H1 (cell line): ENCODE results near the gene GAS2. TPM values are rescaled to one million over a fixed set of nuclear protein-coding genes. Genes with fewer than 3 reads are reported as not detected.

ENCODE experiments used
- CTCF ChIA-PET: fragments of 300-600 bp; sonication (Branson Sonifier 250); formaldehyde crosslinking; loops from one replicate; lab custom pipeline; 2021; ENCODE audit not compliant: partially characterized antibody; lab: Charles Lee
- POLR2A ChIA-PET: fragments of 300-600 bp; sonication (Branson Sonifier 250); formaldehyde crosslinking; loops from one replicate; lab custom pipeline; 2021; ENCODE audit warnings: inconsistent platforms; ENCODE audit not compliant: partially characterized antibody; lab: Charles Lee
- DNase-seq, 2 experiments: peaks; one replicate each; pipeline versions ENCODE4 v3.0.0 to v3.0.0-alpha.2; 2010 to 2022; ENCODE audit warnings: low spot score in 2 of 2, low read depth in 1 of 2, mixed read lengths in 1 of 2
- FAIRE-seq: peaks from 2 replicates; lab custom pipeline; 2011; peaks lifted over from hg19 to GRCh38; lab: Jason Lieb, UNC
- H2AFZ ChIP-seq: 2 replicates; pipeline ENCODE4 v1.8.1; 2012; ENCODE audit warnings: low read length, inconsistent platforms
- H2AK5ac ChIP-seq: 2 replicates; pipeline ENCODE4 v1.6.1; 2013; ENCODE audit warnings: low read depth, low read length
- H2BK120ac ChIP-seq: replicated peaks from 2 replicates; pipeline ENCODE3; 2013; ENCODE audit warnings: low read depth, low read length, inconsistent platforms
- H2BK12ac ChIP-seq: 2 replicates; pipeline ENCODE4 v1.6.1; 2013; ENCODE audit warnings: low read depth, low read length
- H2BK15ac ChIP-seq: 2 replicates; pipeline ENCODE4 v1.6.1; 2013; ENCODE audit warnings: low read length
- H2BK20ac ChIP-seq: 2 replicates; pipeline ENCODE4 v1.6.1; 2013; ENCODE audit warnings: low read length
- H2BK5ac ChIP-seq: 2 replicates; pipeline ENCODE4 v1.6.1; 2013; ENCODE audit warnings: low read depth, low read length
- H3K14ac ChIP-seq: 2 replicates; pipeline ENCODE4 v1.6.1; 2013; ENCODE audit warnings: inconsistent platforms; ENCODE audit not compliant: insufficient read length
- H3K18ac ChIP-seq: 2 replicates; pipeline ENCODE4 v1.6.1; 2013; ENCODE audit warnings: low read length; ENCODE audit errors: extremely low read depth
- H3K23ac ChIP-seq: 2 replicates; pipeline ENCODE4 v1.6.1; 2013; ENCODE audit warnings: inconsistent platforms; ENCODE audit not compliant: insufficient read length
- H3K23me2 ChIP-seq: 2 replicates; pipeline ENCODE4 v1.6.1; 2013; ENCODE audit warnings: low read depth, low read length
- H3K27ac ChIP-seq: 2 replicates; pipeline ENCODE4 v1.6.1; 2011; ENCODE audit warnings: low read depth, low read length, inconsistent platforms
- H3K27me3 ChIP-seq, 4 experiments: replicated peaks in 1 of 4; 1 replicate in 1 of 4; 2 replicates in 3 of 4; pipeline versions ENCODE4 v1.6.1 to v1.8.1; 2011 to 2013; ENCODE audit warnings: low read length in 3 of 4, mild to moderate bottlenecking in 3 of 4, inconsistent platforms in 2 of 4, mixed read lengths in 2 of 4, moderate library complexity in 1 of 4; ENCODE audit not compliant: control insufficient read depth in 3 of 4, insufficient read depth in 3 of 4; ENCODE audit errors: extremely low read depth in 1 of 4
- H3K36me3 ChIP-seq, 4 experiments: 2 replicates each; pipeline versions ENCODE4 v1.6.1 to v1.8.1; 2011 to 2013; ENCODE audit warnings: mild to moderate bottlenecking in 4 of 4, low read length in 3 of 4, moderate library complexity in 2 of 4, control low read depth in 1 of 4, inconsistent platforms in 1 of 4; ENCODE audit not compliant: insufficient read depth in 4 of 4, control insufficient read depth in 2 of 4
- H3K4ac ChIP-seq: replicated peaks from 2 replicates; pipeline ENCODE3; 2013; ENCODE audit warnings: low read length, low read depth, mixed read lengths, inconsistent platforms; ENCODE audit not compliant: insufficient read length
- H3K4me1 ChIP-seq, 4 experiments: replicated peaks in 1 of 4; 1 replicate in 1 of 4; 2 replicates in 3 of 4; pipeline versions ENCODE4 v1.6.1 to v1.8.1; 2011 to 2013; ENCODE audit warnings: low read length in 3 of 4, inconsistent platforms in 2 of 4, mixed read lengths in 1 of 4; ENCODE audit not compliant: insufficient read depth in 4 of 4, control insufficient read depth in 3 of 4
- H3K4me2 ChIP-seq, 2 experiments: 2 replicates each; pipeline versions ENCODE4 v1.6.1 to v1.8.1; 2011 to 2013; ENCODE audit warnings: low read depth in 2 of 2, low read length in 2 of 2, control low read depth in 1 of 2, inconsistent platforms in 1 of 2, mild to moderate bottlenecking in 1 of 2; ENCODE audit not compliant: insufficient read depth in 1 of 2
- H3K4me3 ChIP-seq, 4 experiments: fragments of 200-600, 300-600 bp in 1 of 4; sonication (generic), shearing (Covaris generic), sonication (Bioruptor Twin) in 1 of 4; 2 replicates each; pipeline versions ENCODE4 v1.5.1 to v1.8.1; 2011 to 2016; ENCODE audit warnings: low read length in 4 of 4, low read depth in 3 of 4, control low read depth in 2 of 4, inconsistent platforms in 2 of 4, mild to moderate bottlenecking in 2 of 4, mixed read lengths in 1 of 4, moderate library complexity in 1 of 4; ENCODE audit not compliant: insufficient read depth in 2 of 4; ENCODE audit errors: extremely low read depth in 1 of 4
- H3K56ac ChIP-seq: replicated peaks from 2 replicates; pipeline ENCODE3; 2013; ENCODE audit warnings: low read depth, mild to moderate bottlenecking, mixed read lengths, low read length, inconsistent platforms; ENCODE audit not compliant: insufficient read length
- H3K79me1 ChIP-seq: 2 replicates; pipeline ENCODE4 v1.6.1; 2013; ENCODE audit warnings: low read depth, low read length, control low read depth
- H3K79me2 ChIP-seq, 2 experiments: 2 replicates each; pipeline versions ENCODE4 v1.6.1 to v1.8.1; 2012 to 2013; ENCODE audit warnings: low read length in 2 of 2, mild to moderate bottlenecking in 2 of 2, inconsistent platforms in 1 of 2; ENCODE audit not compliant: insufficient read depth in 2 of 2, control insufficient read depth in 1 of 2
- H3K9ac ChIP-seq, 4 experiments: replicated peaks in 1 of 4; 1 replicate in 1 of 4; 2 replicates in 3 of 4; pipeline versions ENCODE4 v1.6.1 to v1.8.1; 2011 to 2013; ENCODE audit warnings: low read depth in 3 of 4, low read length in 3 of 4, control low read depth in 2 of 4, mild to moderate bottlenecking in 2 of 4, moderate library complexity in 2 of 4, inconsistent platforms in 1 of 4; ENCODE audit errors: extremely low read depth in 1 of 4
- H3K9me3 ChIP-seq, 2 experiments: 2 replicates each; pipeline versions ENCODE4 v1.6.1 to v1.8.1; 2012 to 2013; ENCODE audit warnings: mild to moderate bottlenecking in 2 of 2, moderate library complexity in 2 of 2, control low read depth in 1 of 2, inconsistent platforms in 1 of 2, low read depth in 1 of 2, low read length in 1 of 2, mixed read lengths in 1 of 2; ENCODE audit not compliant: insufficient read depth in 2 of 2
- H4K20me1 ChIP-seq, 2 experiments: replicated peaks in 1 of 2; 2 replicates each; pipeline versions ENCODE3 to v1.8.1; 2011 to 2013; ENCODE audit warnings: inconsistent platforms in 2 of 2, low read length in 2 of 2, mild to moderate bottlenecking in 1 of 2; ENCODE audit not compliant: insufficient read depth in 2 of 2, control insufficient read depth in 1 of 2
- H4K5ac ChIP-seq: 2 replicates; pipeline ENCODE4 v1.6.1; 2013; ENCODE audit warnings: low read length, low read depth, mixed read lengths, inconsistent platforms; ENCODE audit not compliant: insufficient read length
- H4K8ac ChIP-seq: 2 replicates; pipeline ENCODE4 v1.8.0; 2013; ENCODE audit warnings: mild to moderate bottlenecking, moderate library complexity, low read length, inconsistent platforms; ENCODE audit not compliant: insufficient read depth; ENCODE audit errors: extremely low read depth
- H4K91ac ChIP-seq: replicated peaks from 2 replicates; pipeline ENCODE3; 2013; ENCODE audit warnings: low read length, mixed read lengths, inconsistent platforms; ENCODE audit not compliant: insufficient read length
- ATF2 ChIP-seq: IDR thresholded peaks from 2 replicates; pipeline ENCODE4 v1.6.1; 2012; ENCODE audit warnings: low read length, inconsistent platforms
- CBX8 ChIP-seq: fragments of 300-800, 300-1000 bp; sonication (generic); IDR thresholded peaks from 2 replicates; pipeline ENCODE4 v1.7.1; 2016; ENCODE audit warnings: low read depth, low read length, borderline replicate concordance
- JUN ChIP-seq: IDR thresholded peaks from 2 replicates; pipeline ENCODE4 v1.6.1; 2011; ENCODE audit warnings: low read depth, mild to moderate bottlenecking, improper control_type of control experiment, low read length
- KDM4A ChIP-seq: IDR thresholded peaks from one replicate; pipeline ENCODE4 v1.7.1; 2012; ENCODE audit warnings: low read depth, mild to moderate bottlenecking, moderate library complexity, low read length, inconsistent platforms; ENCODE audit not compliant: severe bottlenecking
- RNF2 ChIP-seq: fragments of 200-900, 300-1000 bp; sonication (generic); IDR thresholded peaks from 2 replicates; pipeline ENCODE4 v1.7.1; 2016; ENCODE audit warnings: borderline replicate concordance, low read depth, mild to moderate bottlenecking, antibody characterized with exemption, low read length; ENCODE audit not compliant: poor library complexity, severe bottlenecking; ENCODE audit errors: missing control alignments
- SP2 ChIP-seq: IDR thresholded peaks from 2 replicates; pipeline ENCODE4 v1.6.1; 2012; ENCODE audit warnings: mild to moderate bottlenecking, low read length, inconsistent platforms
- TCF12 ChIP-seq: IDR thresholded peaks from 2 replicates; pipeline ENCODE4 v1.6.1; 2011; ENCODE audit warnings: low read depth, mild to moderate bottlenecking, low read length
- YY1 ChIP-seq: IDR thresholded peaks from 2 replicates; pipeline ENCODE4 v1.6.1; 2011; ENCODE audit warnings: low read depth, mild to moderate bottlenecking, low read length
- WGBS, 2 experiments: shearing (Covaris generic) in 1 of 2; methylation state at CpG; one replicate each; pipeline versions ENCODE4 v1.1.6 to v1.1.7; 2013 to 2015; ENCODE audit warnings: low lambda C conversion rate in 2 of 2, mixed read lengths in 2 of 2, inconsistent platforms in 1 of 2, low coverage in 1 of 2, missing lambda C conversion rate in 1 of 2; ENCODE audit not compliant: insufficient replicate concordance in 2 of 2, insufficient coverage in 1 of 2, insufficient read length in 1 of 2; ENCODE audit errors: extremely low coverage in 1 of 2, missing lambda C conversion rate in 1 of 2; 5-methylcytosine and 5-hydroxymethylcytosine counted together
- polyA plus RNA-seq, 7 experiments: library from polyadenylated mRNA; depleted of rRNA in 3 of 7; stranded (reverse) in 5 of 7; unstranded in 2 of 7; fragments of >200 nt in 5 of 7; fragments of 200-250 nt in 2 of 7; gene quantifications; 1 replicate in 5 of 7; 2 replicates in 1 of 7; 4 replicates in 1 of 7; pipeline versions ENCODE4 v1.2.1 to v1.2.3, GENCODE V29; 2011 to 2013; ENCODE audit warnings: missing spikeins in 2 of 7, mixed read lengths in 2 of 7
- total RNA-seq: library from RNA; stranded (reverse); fragmentation: NEBNext Ultra II Directional; extraction: Animal tissue kit (Norgen Biotek cat#: 25700); gene quantifications from 2 replicates; pipeline ENCODE4 v1.2.1, GENCODE V29; 2021

GAS2 gene
- total and polyA plus RNA-seq, 2 of the 8 experiments (the other 6 are each of a cell fraction or from before 2014, with no cell fraction given): 0.70 to 1.7 TPM

GRCh38 chr11:22668005-22668796, 1.8 kb downstream of the GAS2 start:
- H3K4ac ChIP-seq: no peak overlapping the region
- H3K4me3 ChIP-seq: no peak overlapping the region
- 89% methylated on average over 3 of the region's 3 CpGs; no CpG with 5 or more reads in 1 of the 2 experiments for WGBS, 2 experiments
- no peak overlapping the region for H2BK20ac ChIP-seq
- no peak overlapping the region for H4K5ac ChIP-seq
- H3K4me1 ChIP-seq: peaks cover 2 to 10% (median 4%) of the 10 kb centered on the region in 4 experiments; a peak in 4 of 7 replicates
- H3K36me3 ChIP-seq: no peaks in the 10 kb centered on the region
- H2BK5ac ChIP-seq: no peak overlapping the region
- ChIA-PET CTCF (interaction anchor here (0.7 to 2.3 kb wide), 3 partner anchors 11 to 125 kb away, joined by 3 to 5 read pairs (median 4); no protein-coding TSS in a partner anchor), POLR2A (interaction anchor here (0.8 kb wide), 1 partner anchor 42 kb away, joined by 3 read pairs; no protein-coding TSS in a partner anchor)
- H3K56ac ChIP-seq: no peak overlapping the region
- no peak overlapping the region for H2BK120ac ChIP-seq
- no peak for FAIRE-seq
- H3K27ac ChIP-seq: no peak overlapping the region
- H2AK5ac ChIP-seq: no peak overlapping the region
- H4K20me1 ChIP-seq: no peaks in the 10 kb centered on the region
- TF ChIP-seq YY1: no peak
- TF ChIP-seq JUN: no peak
- no peak for TF ChIP-seq SP2
- no peak for TF ChIP-seq TCF12
- TF ChIP-seq KDM4A: no peak
- no peak for TF ChIP-seq CBX8
- TF ChIP-seq RNF2: no peak
- no peak for TF ChIP-seq ATF2
- H2BK12ac ChIP-seq: no peak overlapping the region
- H4K91ac ChIP-seq: no peak overlapping the region
- no peak overlapping the region for H3K23ac ChIP-seq
- H3K27me3 ChIP-seq: peaks cover 0 to 7% (median 2%) of the 10 kb centered on the region in 4 experiments; a peak in 3 of 7 replicates
- no peak for DNase-seq
- no peak overlapping the region; a peak in 1 of 4 replicates for H3K4me2 ChIP-seq
- H3K79me1 ChIP-seq: no peaks in the 10 kb centered on the region
- no peaks in the 10 kb centered on the region for H3K79me2 ChIP-seq
- no peak overlapping the region for H2AFZ ChIP-seq
- no peak overlapping the region for H4K8ac ChIP-seq
- no peak overlapping the region for H3K9ac ChIP-seq
- H3K9me3 ChIP-seq: no peaks in the 10 kb centered on the region
- H3K14ac ChIP-seq: no peak overlapping the region
- peaks cover 5% of the 10 kb centered on the region; the same call in 1 of the 2 replicates for H3K23me2 ChIP-seq
- H2BK15ac ChIP-seq: 0 out of 2 replicates have a peak overlapping the region, but pooled peaks have one; percentile 10
- H3K18ac ChIP-seq: peak overlapping the region; percentile 27; the same call in 1 of the 2 replicates
